Activated naive CD4-positive, alpha-beta T cell (primary cell): Measurements from ENCODE around the gene PTPRD.

Source experiments
- DNase-seq, 4 experiments: peaks; one replicate each; lab custom pipeline; 2025; lab: John Stamatoyannopoulos, UW

PTPRD gene

GRCh38 chr9:8863886-8864544 lies 1748.8 kb downstream of the PTPRD start:
- no peak for DNase-seq

- no peak for DNase-seq
These were observed 1749.7 kb downstream of the PTPRD start for GRCh38 chr9:8863069-8863468.

- DNase-seq, result no peak
These were observed 1751.9 kb downstream of the PTPRD start for GRCh38 chr9:8860925-8861324.

- DNase-seq, result no peak
These were observed 1752.7 kb downstream of the PTPRD start for GRCh38 chr9:8860086-8860485.

- no peak for DNase-seq
These were observed 1753.4 kb downstream of the PTPRD start for GRCh38 chr9:8859416-8859815.

GRCh38 chr9:8858596-8859161 lies 1754.1 kb downstream of the PTPRD start:
- DNase-seq, result no peak

- DNase-seq, result peak in 1 of 4 experiments; percentile 1
These were observed 1754.7 kb downstream of the PTPRD start for GRCh38 chr9:8857926-8858595.

- DNase-seq, result no peak
These were observed 1755.5 kb downstream of the PTPRD start for GRCh38 chr9:8857068-8857925.

- DNase-seq, result no peak
These were observed 1756.3 kb downstream of the PTPRD start for GRCh38 chr9:8856396-8857067.

- no peak for DNase-seq
These were observed 1757.8 kb downstream of the PTPRD start for GRCh38 chr9:8855046-8855445.

- no peak for DNase-seq
These were observed 1760.4 kb downstream of the PTPRD start for GRCh38 chr9:8852301-8852864.

GRCh38 chr9:8850914-8851313 lies 1761.9 kb downstream of the PTPRD start:
- no peak for DNase-seq

GRCh38 chr9:8845808-8846207 lies 1767.0 kb downstream of the PTPRD start:
- DNase-seq, result no peak

GRCh38 chr9:8845376-8845775 lies 1767.4 kb downstream of the PTPRD start:
- no peak for DNase-seq

- no peak for DNase-seq
These were observed 1768.3 kb downstream of the PTPRD start for GRCh38 chr9:8844549-8844948.

- no peak for DNase-seq
These were observed 1770.2 kb downstream of the PTPRD start for GRCh38 chr9:8842402-8843193.

- DNase-seq, result no peak
These were observed 1774.7 kb downstream of the PTPRD start for GRCh38 chr9:8838136-8838535.

GRCh38 chr9:8835291-8835690 lies 1777.5 kb downstream of the PTPRD start:
- DNase-seq, result no peak

- DNase-seq, result no peak
These were observed 1779.8 kb downstream of the PTPRD start for GRCh38 chr9:8832955-8833354.

GRCh38 chr9:8832386-8832785 lies 1780.4 kb downstream of the PTPRD start:
- no peak for DNase-seq

- DNase-seq, result no peak
These were observed 1781.2 kb downstream of the PTPRD start for GRCh38 chr9:8831568-8831967.
